GM12878 (cell line): ENCODE measurements around the gene NR6A1. TPM values are rescaled to one million over a fixed set of nuclear protein-coding genes. Genes with fewer than 3 reads are reported as not detected.

Experiments used
- ATAC-seq: fragments of 200-7000 bp; cut with Tn5 transposase; 3 replicates; pipeline ENCODE4 v1.9.1; 2020; ENCODE audit warnings: mild to moderate bottlenecking, moderate library complexity
- BruUV-seq: library from RNA; stranded (reverse); fragments of 400-500 nt; replicated peaks from 2 replicates; lab custom pipeline; 2021; lab: Mats Ljungman, UMichigan
- CTCF ChIA-PET: fragments of 300-600 bp; sonication (Branson Sonifier 250); formaldehyde crosslinking; extraction: SDS; loops from one replicate; lab custom pipeline; 2021; ENCODE audit warnings: inconsistent platforms; lab: Yijun Ruan, JAX
- POLR2A ChIA-PET: fragments of 350-600 bp; formaldehyde crosslinking; extraction: SDS; loops from one replicate; lab custom pipeline; 2021; ENCODE audit warnings: inconsistent platforms; lab: Charles Lee
- RAD21 ChIA-PET: fragments of 300-600 bp; sonication (Branson Sonifier 250); formaldehyde crosslinking; loops from one replicate; lab custom pipeline; 2023; ENCODE audit warnings: antibody characterized with exemption; ENCODE audit not compliant: unreplicated experiment; lab: Charles Lee
- SMC1A ChIA-PET: fragments of 300-600 bp; sonication (Branson Sonifier 250); formaldehyde crosslinking; loops from one replicate; lab custom pipeline; 2023; ENCODE audit not compliant: unreplicated experiment, uncharacterized antibody; lab: Charles Lee
- DNase-seq: peaks from one replicate; pipeline ENCODE4 v3.0.0-alpha.2; 2011; ENCODE audit warnings: low read depth, low spot score
- FAIRE-seq: peaks from 3 replicates; lab custom pipeline; 2011; peaks lifted over from hg19 to GRCh38; lab: Jason Lieb, UNC
- H2AFZ ChIP-seq: 2 replicates; pipeline ENCODE4 v1.6.0; 2011; ENCODE audit warnings: low read depth, low read length, control low read depth; ENCODE audit not compliant: control insufficient read depth
- H3K27ac ChIP-seq: 2 replicates; pipeline ENCODE4 v1.5.1; 2011; ENCODE audit warnings: control low read depth; ENCODE audit not compliant: control insufficient read depth, insufficient read depth
- H3K27me3 ChIP-seq, 2 experiments: replicated peaks in 1 of 2; 2 replicates each; pipeline versions ENCODE4 v1.6.0 to v1.6.1; 2011; ENCODE audit warnings: low read length in 1 of 2; ENCODE audit not compliant: control insufficient read depth in 2 of 2, insufficient read depth in 2 of 2
- H3K36me3 ChIP-seq, 2 experiments: 2 replicates each; pipeline ENCODE4 v1.5.1; 2011; ENCODE audit warnings: low read length in 1 of 2; ENCODE audit not compliant: control insufficient read depth in 2 of 2, insufficient read depth in 2 of 2
- H3K4me1 ChIP-seq: 2 replicates; pipeline ENCODE4 v1.6.1; 2011; ENCODE audit warnings: mild to moderate bottlenecking, low read length, moderate library complexity, mixed read lengths; ENCODE audit not compliant: control insufficient read depth, insufficient read depth
- H3K4me2 ChIP-seq: 2 replicates; pipeline ENCODE4 v1.6.0; 2011; ENCODE audit warnings: control low read depth; ENCODE audit not compliant: control insufficient read depth, insufficient read depth
- H3K4me3 ChIP-seq: fragments of 200-600 bp; sonication (generic); 2 replicates; pipeline ENCODE4 v1.5.1; 2016
- H3K79me2 ChIP-seq: 2 replicates; pipeline ENCODE4 v1.6.0; 2011; ENCODE audit warnings: low read length; ENCODE audit not compliant: control insufficient read depth, insufficient read depth
- H3K9ac ChIP-seq: 2 replicates; pipeline ENCODE4 v1.8.0; 2011; ENCODE audit warnings: low read length, control low read depth, mixed read lengths; ENCODE audit not compliant: control insufficient read depth, insufficient read depth
- H3K9me3 ChIP-seq: replicated peaks from 3 replicates; pipeline ENCODE4 v1.5.1; 2011; ENCODE audit warnings: mild to moderate bottlenecking, low read length; ENCODE audit not compliant: control insufficient read depth, insufficient read depth
- H4K20me1 ChIP-seq: 2 replicates; pipeline ENCODE4 v1.6.0; 2011; ENCODE audit not compliant: control insufficient read depth, insufficient read depth
- CEBPZ ChIP-seq: fragments of 150-350 bp; IDR thresholded peaks from 2 replicates; pipeline ENCODE4 v1.6.1; 2016; ENCODE audit warnings: low read depth, low read length
- HDGF ChIP-seq: fragments of 450-650 bp; IDR thresholded peaks from 2 replicates; pipeline ENCODE4 v1.6.1; 2016; ENCODE audit warnings: antibody characterized with exemption
- MEF2B ChIP-seq: fragments of 450-650 bp; IDR thresholded peaks from 2 replicates; pipeline ENCODE4 v1.6.1; 2018; ENCODE audit warnings: mild to moderate bottlenecking, moderate library complexity; ENCODE audit not compliant: partially characterized antibody, poor library complexity, severe bottlenecking
- MTA2 ChIP-seq: fragments of 450-650 bp; IDR thresholded peaks from 2 replicates; pipeline ENCODE4 v1.6.1; 2016; ENCODE audit warnings: low read depth, mild to moderate bottlenecking, moderate library complexity
- RAD51 ChIP-seq: fragments of 450-650 bp; IDR thresholded peaks from 2 replicates; pipeline ENCODE4 v1.6.1; 2016; ENCODE audit warnings: moderate library complexity, mild to moderate bottlenecking, inconsistent platforms
- RCOR1 ChIP-seq: conservative IDR thresholded peaks from 2 replicates; pipeline ENCODE4 v1.6.1; 2012; ENCODE audit warnings: low read depth, low read length, improper control_type of control experiment
- TCF7 ChIP-seq: IDR thresholded peaks from 2 replicates; pipeline ENCODE4 v1.6.1; 2014; ENCODE audit warnings: antibody characterized with exemption, borderline replicate concordance
- ZNF24 ChIP-seq: fragments of 450-650 bp; IDR thresholded peaks from 2 replicates; pipeline ENCODE4 v1.6.1; 2017; ENCODE audit warnings: antibody characterized with exemption, mild to moderate bottlenecking
- ZSCAN29 ChIP-seq: fragments of 450-650 bp; IDR thresholded peaks from 2 replicates; pipeline ENCODE4 v1.6.1; 2017; ENCODE audit warnings: mild to moderate bottlenecking, moderate library complexity
- WGBS: methylation state at CpG from one replicate; pipeline ENCODE4 v1.1.6; 2016; ENCODE audit warnings: low lambda C conversion rate; ENCODE audit not compliant: insufficient replicate concordance, insufficient coverage; ENCODE audit errors: missing lambda C conversion rate; 5-methylcytosine and 5-hydroxymethylcytosine counted together
- in situ Hi-C: fragments of 300-500 bp; cut with MboI; formaldehyde crosslinking; loops from 9 replicates; pipeline ENCODE4 v1.14.3; 2018; ENCODE audit warnings: mixed read lengths
- intact Hi-C: fragments of 100-400 bp; cut with micrococcal nuclease; formaldehyde crosslinking; loops from one replicate; pipeline ENCODE4 v1.14.2; 2022; ENCODE audit not compliant: unreplicated experiment
- polyA plus RNA-seq, 11 experiments: library from polyadenylated mRNA; depleted of rRNA in 4 of 11; unstranded in 6 of 11; stranded (reverse) in 5 of 11; fragments of >200 nt; fragmentation: Nextera tagmentation in 4 of 11; fragmentation: Illumina TruSeq in 1 of 11; extraction: Ambion mirVana in 4 of 11; extraction: Trizol in 1 of 11; gene quantifications; 1 replicate in 1 of 11; 2 replicates in 10 of 11; pipeline versions ENCODE4 v1.2.1 to v1.2.3, GENCODE V29; 2011 to 2016; ENCODE audit warnings: inconsistent platforms in 2 of 11, missing spikeins in 2 of 11, low read depth in 1 of 11
- total RNA-seq, 4 experiments: library from RNA; depleted of rRNA in 3 of 4; stranded (reverse); fragments of >200 nt in 3 of 4; fragmentation: Illumina TruSeq in 1 of 4; extraction: Trizol in 1 of 4; gene quantifications; 2 replicates each; pipeline versions ENCODE4 v1.2.1 to v1.2.3, GENCODE V29; 2013 to 2021
- TF ChIP-seq, protein P1 (sequence below): fragments of 450-650 bp; IDR thresholded peaks from 2 replicates; pipeline ENCODE4 v1.6.1; 2018; ENCODE audit warnings: borderline replicate concordance, mild to moderate bottlenecking; ENCODE audit not compliant: partially characterized antibody

Gene NR6A1
- total and polyA plus RNA-seq, 10 of the 15 experiments (the other 5 are each of a cell fraction or from before 2014, with no cell fraction given): 1.2 to 9.2 (median 4.6) TPM

DNA sequence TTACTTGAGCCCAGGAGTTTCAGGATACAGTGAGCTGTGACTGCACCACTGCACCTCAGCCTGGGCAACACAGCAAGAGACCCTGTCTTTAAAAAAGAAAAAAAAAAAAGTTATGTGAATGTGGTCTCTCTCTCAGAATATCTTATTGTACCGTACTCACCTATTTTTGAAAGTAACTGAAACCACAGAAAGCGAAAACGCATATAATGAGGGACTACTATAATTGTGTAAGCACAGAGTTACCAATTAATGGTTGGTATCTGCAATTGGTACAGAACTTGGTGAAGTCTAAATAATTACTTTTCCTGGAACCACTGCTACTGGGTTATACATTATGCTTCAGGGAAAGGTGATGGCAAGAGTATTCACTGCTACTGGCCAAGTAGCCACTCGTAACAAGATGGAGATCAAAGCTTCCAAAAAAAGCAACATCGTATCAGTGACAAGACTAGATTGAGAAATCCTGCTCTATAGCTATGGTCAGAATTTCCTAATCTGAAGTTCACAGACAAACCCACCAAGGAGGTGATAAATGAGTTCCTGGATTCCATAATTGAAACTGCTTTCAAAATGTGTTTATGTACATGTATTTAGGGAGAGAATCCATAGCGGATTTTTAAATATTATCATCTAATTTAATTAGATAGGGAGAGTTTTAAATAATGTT is 82.7 kb downstream of the NR6A1 start:
- TF ChIP-seq ZSCAN29 (no peak), RCOR1 (no peak), MTA2 (peak; percentile 81), ZNF24 (no peak), MEF2B (peak; percentile 30), RAD51 (no peak), TCF7 (no peak), CEBPZ (no peak), HDGF (no peak)
- TF ChIP-seq, protein P1, sequence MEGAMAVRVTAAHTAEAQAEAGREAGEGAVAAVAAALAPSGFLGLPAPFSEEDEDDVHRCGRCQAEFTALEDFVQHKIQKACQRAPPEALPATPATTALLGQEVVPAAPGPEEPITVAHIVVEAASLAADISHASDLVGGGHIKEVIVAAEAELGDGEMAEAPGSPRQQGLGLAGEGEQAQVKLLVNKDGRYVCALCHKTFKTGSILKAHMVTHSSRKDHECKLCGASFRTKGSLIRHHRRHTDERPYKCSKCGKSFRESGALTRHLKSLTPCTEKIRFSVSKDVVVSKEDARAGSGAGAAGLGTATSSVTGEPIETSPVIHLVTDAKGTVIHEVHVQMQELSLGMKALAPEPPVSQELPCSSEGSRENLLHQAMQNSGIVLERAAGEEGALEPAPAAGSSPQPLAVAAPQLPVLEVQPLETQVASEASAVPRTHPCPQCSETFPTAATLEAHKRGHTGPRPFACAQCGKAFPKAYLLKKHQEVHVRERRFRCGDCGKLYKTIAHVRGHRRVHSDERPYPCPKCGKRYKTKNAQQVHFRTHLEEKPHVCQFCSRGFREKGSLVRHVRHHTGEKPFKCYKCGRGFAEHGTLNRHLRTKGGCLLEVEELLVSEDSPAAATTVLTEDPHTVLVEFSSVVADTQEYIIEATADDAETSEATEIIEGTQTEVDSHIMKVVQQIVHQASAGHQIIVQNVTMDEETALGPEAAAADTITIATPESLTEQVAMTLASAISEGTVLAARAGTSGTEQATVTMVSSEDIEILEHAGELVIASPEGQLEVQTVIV: no peak
- CTCF ChIA-PET: interaction anchor here (0.9 to 3.8 kb wide), 8 partner anchors 10 to 77 kb away, joined by 3 to 19 read pairs (median 4); no protein-coding TSS in a partner anchor
- no peak overlapping the region; the same call in 1 of the 2 replicates for H3K4me2 ChIP-seq

More for the DNA sequence above, 82.7 kb downstream of the NR6A1 start:
- Histone ChIP-seq H3K79me2 (peaks cover 2% of the 10 kb centered on the region), H3K27me3 (no peaks in the 10 kb centered on the region), H2AFZ (no peak overlapping the region), H3K36me3 (peaks cover 1 to 6% of the 10 kb centered on the region in 2 experiments; a peak in 2 of 4 replicates), H4K20me1 (no peaks in the 10 kb centered on the region), H3K4me3 (no peak overlapping the region), H3K27ac (no peak overlapping the region), H3K9me3 (no peaks in the 10 kb centered on the region; the same call in 2 of the 3 replicates), H3K4me1 (peaks cover 5% of the 10 kb centered on the region), H3K9ac (no peak overlapping the region)
- WGBS: 87% methylated on average over 6 of the region's 6 CpGs
- ChIA-PET SMC1A (interaction anchor here (1.0 to 5.0 kb wide), 10 partner anchors 9 to 71 kb away, joined by 3 to 22 read pairs (median 5); no protein-coding TSS in a partner anchor), POLR2A (interaction anchor here (0.7 to 1.4 kb wide), 3 partner anchors 7 to 64 kb away, joined by 3 read pairs; no protein-coding TSS in a partner anchor), RAD21 (interaction anchor here (1.9 to 3.5 kb wide), 2 partner anchors 67 to 71 kb away, joined by 5 to 10 read pairs; no protein-coding TSS in a partner anchor)
- DNase-seq: no peak
- no peak for FAIRE-seq
- BruUV-seq: no TSS peak
- intact Hi-C loops (no loop called here), in situ Hi-C loops (no loop called here)
- peak; percentile 65 for ATAC-seq
